ENCODE results near the gene OSBPL5.

DNA sequence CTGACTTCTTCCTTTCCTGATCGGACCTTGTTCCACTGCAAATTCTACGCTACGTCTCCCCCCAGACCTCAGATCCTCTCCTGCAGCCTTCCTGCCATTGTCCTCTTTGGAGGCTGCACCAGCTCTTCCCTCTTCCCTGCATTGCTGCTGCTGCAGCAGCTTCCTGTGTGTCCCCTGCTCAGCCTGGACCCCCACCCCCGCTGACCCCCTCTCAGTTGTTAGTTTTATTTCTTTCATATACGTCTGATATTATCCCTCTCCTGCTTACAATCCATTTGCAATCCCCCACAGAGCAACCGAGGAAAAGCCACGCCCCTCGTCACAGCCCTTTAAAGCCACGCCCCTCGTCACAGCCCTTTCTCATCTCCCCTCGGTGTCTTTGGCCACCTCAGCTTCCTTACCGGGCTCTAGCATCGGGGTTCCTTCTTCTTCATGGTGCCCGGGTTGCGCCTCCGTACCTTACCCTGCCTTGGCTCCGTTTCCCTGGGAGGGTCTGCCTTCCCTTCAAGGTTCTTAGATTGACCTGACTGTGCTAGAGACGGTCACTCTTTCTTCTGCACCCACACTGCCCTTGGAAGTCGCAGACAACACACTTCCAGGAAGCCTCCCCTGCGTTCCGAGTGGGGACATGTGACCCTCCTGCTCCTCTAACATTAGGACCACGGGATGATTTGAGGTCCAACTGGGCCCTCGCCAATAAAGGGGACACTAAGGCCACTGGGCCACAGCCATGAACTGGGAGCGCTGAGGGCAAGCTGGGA lies 48.7 kb upstream of the OSBPL5 start:
- TF ChIP-seq, protein P1, sequence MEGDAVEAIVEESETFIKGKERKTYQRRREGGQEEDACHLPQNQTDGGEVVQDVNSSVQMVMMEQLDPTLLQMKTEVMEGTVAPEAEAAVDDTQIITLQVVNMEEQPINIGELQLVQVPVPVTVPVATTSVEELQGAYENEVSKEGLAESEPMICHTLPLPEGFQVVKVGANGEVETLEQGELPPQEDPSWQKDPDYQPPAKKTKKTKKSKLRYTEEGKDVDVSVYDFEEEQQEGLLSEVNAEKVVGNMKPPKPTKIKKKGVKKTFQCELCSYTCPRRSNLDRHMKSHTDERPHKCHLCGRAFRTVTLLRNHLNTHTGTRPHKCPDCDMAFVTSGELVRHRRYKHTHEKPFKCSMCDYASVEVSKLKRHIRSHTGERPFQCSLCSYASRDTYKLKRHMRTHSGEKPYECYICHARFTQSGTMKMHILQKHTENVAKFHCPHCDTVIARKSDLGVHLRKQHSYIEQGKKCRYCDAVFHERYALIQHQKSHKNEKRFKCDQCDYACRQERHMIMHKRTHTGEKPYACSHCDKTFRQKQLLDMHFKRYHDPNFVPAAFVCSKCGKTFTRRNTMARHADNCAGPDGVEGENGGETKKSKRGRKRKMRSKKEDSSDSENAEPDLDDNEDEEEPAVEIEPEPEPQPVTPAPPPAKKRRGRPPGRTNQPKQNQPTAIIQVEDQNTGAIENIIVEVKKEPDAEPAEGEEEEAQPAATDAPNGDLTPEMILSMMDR (conservative IDR thresholded peaks at IDR 0.05; ENCODE audit: low read length): no peak
- TF ChIP-seq EZH2phosphoT487 (IDR thresholded peaks at IDR 0.05; ENCODE audit: borderline replicate concordance, low read depth, low read length): no peak

Data from OCI-LY7 (cell line).